Cerebellar cortex (tissue), 1 donor: Measurements from ENCODE around the gene DYNLT2B.
A peak's percentile ranks its signal among the peaks of the same experiment; 100 is the strongest.
"Not testable (repeated sequence)": the region's sequence is repeated elsewhere in the genome, so short reads cannot be mapped to it uniquely, and the experiment has no call there.

Source experiments
- DNase-seq: peaks from one replicate; pipeline ENCODE4 v3.0.0-alpha.2; 2015; ENCODE audit warnings: low spot score

DYNLT2B gene

GRCh38 chr3:196326936-196327335 is 8.9 kb upstream of the DYNLT2B start:
- DNase-seq, result no peak

- peak; percentile 37 for DNase-seq
Observed at GRCh38 chr3:196323691-196324090, 5.7 kb upstream of the DYNLT2B start.

- DNase-seq, result no peak
Observed at GRCh38 chr3:196323016-196323415, 5.0 kb upstream of the DYNLT2B start.

- DNase-seq, result no peak
Observed at GRCh38 chr3:196321162-196321561, 3.1 kb upstream of the DYNLT2B start.

- DNase-seq, result no peak
Observed at GRCh38 chr3:196320137-196320536, 2.1 kb upstream of the DYNLT2B start.

GRCh38 chr3:196316799-196317686 is 997 bp downstream of the DYNLT2B start:
- not testable (repeated sequence) for DNase-seq

- DNase-seq, result no peak
Observed at GRCh38 chr3:196315821-196316220, 2.2 kb downstream of the DYNLT2B start.

GRCh38 chr3:196314597-196314996 is 3.4 kb downstream of the DYNLT2B start:
- DNase-seq, result no peak

- DNase-seq, result not testable (repeated sequence)
Observed at GRCh38 chr3:196314086-196314485, 4.0 kb downstream of the DYNLT2B start.

GRCh38 chr3:196302960-196303359 is 15.1 kb downstream of the DYNLT2B start:
- not testable (repeated sequence) for DNase-seq

GRCh38 chr3:196302551-196302950 is 15.5 kb downstream of the DYNLT2B start:
- DNase-seq, result not testable (repeated sequence)

GRCh38 chr3:196298521-196298920 is 19.5 kb downstream of the DYNLT2B start:
- no peak for DNase-seq

GRCh38 chr3:196292286-196292923 is 25.6 kb downstream of the DYNLT2B start:
- DNase-seq, result no peak

- no peak for DNase-seq
Observed at GRCh38 chr3:196288141-196288460, 29.9 kb downstream of the DYNLT2B start.

GRCh38 chr3:196287440-196288140 is 30.4 kb downstream of the DYNLT2B start, which contains the start of gene PCYT1A:
PCYT1A (minus strand) TSS chr3:196287726; CDS start chr3:196270531, 17,195 bp downstream.
- DNase-seq, result peak; percentile 98

- DNase-seq, result peak; percentile 14
Observed at GRCh38 chr3:196287090-196287439, 31.0 kb downstream of the DYNLT2B start.

GRCh38 chr3:196284396-196284795 is 33.6 kb downstream of the DYNLT2B start:
- DNase-seq, result no peak

GRCh38 chr3:196281962-196282361 is 36.1 kb downstream of the DYNLT2B start:
- no peak for DNase-seq

- DNase-seq, result no peak
Observed at GRCh38 chr3:196280689-196281440, 37.2 kb downstream of the DYNLT2B start.

- no peak for DNase-seq
Observed at GRCh38 chr3:196275126-196275525, 42.9 kb downstream of the DYNLT2B start.

- DNase-seq, result no peak
Observed at GRCh38 chr3:196274585-196274984, 43.5 kb downstream of the DYNLT2B start.

GRCh38 chr3:196273655-196274054 is 44.4 kb downstream of the DYNLT2B start:
- DNase-seq, result no peak
